D341Med (cell line): ENCODE measurements around the gene USP7.

Source experiments
- DNase-seq: peaks from one replicate; pipeline ENCODE4 v3.0.0; 2012; ENCODE audit warnings: low spot score

USP7 gene

DNA sequence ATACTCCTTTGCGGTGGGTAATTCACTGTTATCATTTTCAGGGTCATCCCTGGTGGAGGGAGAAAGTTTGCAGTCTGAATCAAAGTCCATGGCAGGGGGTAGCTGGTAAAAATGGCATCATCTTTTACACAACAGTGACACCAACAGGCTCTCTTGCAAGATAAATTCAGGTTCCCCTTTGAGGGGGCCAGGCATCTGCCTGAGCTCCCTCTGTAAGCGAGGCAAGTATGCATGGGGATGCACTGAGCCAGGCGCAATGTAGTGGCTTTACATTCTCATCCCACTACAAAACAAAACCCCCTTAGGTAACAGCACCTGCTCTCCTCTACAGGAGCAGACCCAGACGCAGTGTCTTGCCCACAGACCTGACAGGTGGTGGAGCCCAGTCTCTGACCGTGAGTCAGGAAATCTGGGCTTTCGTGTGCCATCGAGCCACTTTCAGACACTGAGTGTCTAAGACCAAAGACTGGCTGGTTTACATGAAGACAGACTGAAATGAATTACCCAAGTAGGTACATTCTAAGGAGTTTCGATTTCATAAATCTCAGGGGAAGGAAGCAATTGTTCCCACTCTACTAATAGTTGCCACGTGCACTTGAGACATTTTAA is 63.9 kb downstream of the USP7 start:
- DNase-seq: no peak

DNA sequence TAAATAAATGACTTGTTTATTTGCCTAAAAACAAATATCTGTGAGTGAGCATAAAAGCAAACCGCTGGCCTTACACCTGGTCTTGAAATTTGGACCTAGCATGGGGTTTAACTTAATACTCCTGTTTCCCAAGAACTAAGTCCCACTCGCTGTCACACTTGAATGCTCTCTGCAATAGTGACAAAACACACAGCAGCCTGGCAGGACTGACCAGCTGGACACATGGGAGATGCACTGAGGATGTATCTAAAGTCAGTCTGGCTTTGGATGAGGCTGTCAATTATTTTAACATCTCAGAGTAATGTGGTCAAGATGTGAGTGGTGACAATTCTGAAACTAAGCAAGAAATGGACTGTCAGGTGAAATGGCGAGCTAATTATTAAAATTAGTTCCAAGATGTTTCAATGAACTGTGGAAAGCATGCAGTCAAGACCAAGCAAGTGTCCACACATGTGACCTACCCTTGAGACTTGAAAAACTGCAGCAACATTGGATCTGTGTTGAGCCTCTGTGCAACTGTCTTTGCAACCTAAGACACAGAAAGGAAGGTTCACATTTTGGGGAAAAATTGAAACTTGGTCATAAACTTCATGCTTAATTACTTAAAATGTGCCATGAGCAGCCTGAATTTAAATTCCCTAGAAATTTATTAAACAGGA is 64.9 kb downstream of the USP7 start:
- no peak for DNase-seq

DNA sequence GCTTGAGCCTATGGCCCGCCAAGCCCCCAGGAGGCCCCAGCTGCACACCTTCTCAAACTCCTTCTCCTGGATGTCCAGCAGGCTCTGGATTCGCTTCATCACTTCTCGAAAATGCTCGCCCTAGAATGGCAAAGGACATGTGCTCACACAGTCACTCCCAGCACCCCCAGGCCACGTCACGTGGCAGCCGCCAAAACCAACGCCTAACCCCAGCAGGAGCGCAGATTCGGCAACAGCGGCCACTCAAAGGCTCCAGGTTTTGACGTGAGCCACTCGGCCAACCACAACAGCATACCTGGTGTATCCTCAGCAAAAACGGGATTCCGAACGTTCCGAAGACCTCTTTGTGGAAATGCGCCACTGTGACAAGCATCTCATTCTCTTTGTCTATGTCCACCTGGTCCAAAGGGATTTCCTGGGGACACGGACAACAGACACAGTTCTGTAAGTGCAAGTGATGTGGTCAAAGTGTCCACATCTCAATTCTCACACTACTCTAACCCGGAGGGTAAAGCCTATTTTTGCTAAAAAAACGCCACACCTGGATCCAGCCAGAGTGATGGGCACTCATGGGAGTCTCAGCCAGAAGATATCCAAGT is 68.9 kb downstream of the USP7 start:
- no peak for DNase-seq

DNA sequence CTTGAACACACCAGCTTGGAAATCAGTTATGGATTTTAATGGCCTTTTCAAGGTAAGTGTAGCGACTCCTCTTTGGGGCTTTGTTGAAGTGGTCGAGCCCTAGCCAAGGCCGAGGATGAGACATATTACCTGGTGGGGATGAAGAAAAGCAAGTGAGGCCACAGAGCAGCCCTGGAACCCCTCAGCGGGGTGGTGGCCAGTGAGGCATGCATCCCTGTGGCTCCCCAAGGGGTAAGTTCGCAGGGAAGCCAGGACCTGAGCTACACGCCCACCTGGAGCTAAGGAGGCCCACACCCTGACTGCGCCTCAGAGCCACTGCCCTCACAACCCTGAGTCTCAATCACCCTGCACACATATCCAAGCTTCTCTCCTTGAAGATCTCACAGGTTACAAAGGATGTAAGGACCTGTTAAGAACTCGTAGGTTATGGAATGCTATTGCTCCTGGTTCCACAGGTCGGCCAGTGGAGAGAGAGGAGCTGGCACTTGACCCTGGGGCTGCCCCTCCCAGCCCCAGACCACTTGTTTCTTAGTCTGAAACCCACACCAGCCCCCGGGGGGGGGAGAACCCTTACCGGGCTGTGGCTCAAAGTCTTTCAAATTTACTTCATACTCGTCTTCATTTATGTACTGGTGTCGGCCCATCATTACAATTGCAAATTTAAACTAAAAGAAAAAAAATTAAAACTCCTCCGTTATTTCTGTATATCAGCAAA is 69.6 kb downstream of the USP7 start:
- no peak for DNase-seq

DNA sequence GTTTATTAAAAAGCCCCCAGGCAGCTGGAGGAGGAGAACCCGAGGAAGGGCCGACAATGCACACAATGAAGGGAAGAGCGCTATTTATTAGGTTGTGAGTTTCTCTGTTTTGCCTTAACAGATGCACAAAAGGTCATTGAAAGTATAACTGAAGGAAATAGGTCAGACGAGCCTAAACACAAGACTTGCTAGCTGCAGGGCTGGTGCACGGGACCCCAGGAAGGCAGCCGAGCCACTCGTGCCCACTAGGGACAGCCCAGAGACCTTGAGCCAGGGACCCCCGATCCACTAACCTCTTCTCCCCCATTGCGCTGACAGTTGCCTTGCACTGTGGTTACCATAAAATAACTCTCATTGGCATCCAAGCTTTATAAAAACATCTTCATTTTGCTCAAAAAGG is 70.3 kb downstream of the USP7 start:
- DNase-seq: no peak

DNA sequence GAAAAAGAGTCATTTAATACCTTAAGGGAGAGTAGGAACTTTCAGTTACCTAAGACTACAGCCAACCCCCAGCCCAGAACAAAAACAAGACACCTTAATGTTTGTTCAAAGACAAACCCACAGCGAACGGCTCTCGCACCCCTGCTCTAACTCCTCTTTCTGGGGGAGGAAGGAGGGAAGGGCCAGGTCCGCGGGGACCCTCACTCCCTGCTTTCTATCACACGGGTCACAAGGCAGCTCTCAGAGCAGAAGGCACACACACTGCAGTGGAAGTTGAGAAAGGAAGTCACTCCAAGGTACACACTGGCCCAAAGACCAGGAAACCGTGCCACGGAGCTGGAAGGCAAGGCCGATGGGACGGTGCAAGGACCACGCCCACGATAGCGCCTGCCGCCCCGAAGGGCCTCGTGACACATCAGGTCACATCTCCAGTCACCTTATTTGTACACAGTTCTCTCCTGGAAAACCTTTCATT is 71.6 kb downstream of the USP7 start:
- no peak for DNase-seq

DNA sequence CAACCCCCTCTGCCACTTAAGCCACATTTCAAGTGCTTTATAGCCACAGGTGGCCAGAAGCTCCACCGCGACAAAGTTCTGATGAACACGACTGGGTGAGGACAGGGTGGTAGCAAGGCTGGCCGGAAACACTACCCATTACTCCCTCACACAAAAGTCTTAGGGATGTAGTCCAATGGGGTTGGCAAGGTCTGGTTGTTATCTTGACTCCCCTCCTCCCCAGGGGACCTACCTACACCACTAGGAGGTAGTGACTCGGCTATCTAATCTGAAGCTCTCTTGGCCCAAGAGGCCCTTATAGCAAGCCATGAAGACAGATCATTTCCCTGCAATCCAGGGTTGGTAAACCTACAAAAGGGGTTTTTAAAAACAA is 73.2 kb downstream of the USP7 start:
- no peak for DNase-seq

DNA sequence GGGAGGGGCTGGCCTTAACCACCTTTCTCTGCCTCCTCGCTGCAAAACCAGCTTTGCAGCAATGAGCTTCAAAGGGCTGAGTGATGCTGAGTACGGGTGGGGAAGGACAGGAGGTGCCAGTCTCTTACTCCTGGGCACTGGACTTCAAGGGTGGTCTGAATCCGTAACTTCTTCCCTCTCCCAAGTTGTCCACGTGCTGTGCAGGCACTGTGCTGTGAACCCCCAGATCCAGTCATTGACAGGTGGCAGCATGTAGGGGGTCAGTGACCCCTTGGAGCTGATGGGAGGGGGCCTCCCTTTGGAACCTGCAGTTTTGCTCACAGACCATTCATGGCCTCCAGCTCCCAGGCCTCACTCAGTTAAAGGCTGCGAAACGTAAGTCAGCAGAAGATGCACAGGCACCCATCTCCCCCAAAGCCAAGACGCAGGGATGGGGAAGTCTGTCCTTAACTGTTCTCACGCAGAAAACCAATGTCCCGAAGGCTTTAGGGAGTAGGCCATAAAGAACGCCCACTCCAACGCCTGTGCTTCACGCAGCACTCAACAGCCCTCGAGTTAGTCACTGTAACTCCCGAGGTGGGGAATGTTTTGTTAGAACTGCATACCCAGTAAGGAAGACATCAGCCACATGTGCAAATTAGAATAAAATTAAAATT is 73.7 kb downstream of the USP7 start:
- no peak for DNase-seq

DNA sequence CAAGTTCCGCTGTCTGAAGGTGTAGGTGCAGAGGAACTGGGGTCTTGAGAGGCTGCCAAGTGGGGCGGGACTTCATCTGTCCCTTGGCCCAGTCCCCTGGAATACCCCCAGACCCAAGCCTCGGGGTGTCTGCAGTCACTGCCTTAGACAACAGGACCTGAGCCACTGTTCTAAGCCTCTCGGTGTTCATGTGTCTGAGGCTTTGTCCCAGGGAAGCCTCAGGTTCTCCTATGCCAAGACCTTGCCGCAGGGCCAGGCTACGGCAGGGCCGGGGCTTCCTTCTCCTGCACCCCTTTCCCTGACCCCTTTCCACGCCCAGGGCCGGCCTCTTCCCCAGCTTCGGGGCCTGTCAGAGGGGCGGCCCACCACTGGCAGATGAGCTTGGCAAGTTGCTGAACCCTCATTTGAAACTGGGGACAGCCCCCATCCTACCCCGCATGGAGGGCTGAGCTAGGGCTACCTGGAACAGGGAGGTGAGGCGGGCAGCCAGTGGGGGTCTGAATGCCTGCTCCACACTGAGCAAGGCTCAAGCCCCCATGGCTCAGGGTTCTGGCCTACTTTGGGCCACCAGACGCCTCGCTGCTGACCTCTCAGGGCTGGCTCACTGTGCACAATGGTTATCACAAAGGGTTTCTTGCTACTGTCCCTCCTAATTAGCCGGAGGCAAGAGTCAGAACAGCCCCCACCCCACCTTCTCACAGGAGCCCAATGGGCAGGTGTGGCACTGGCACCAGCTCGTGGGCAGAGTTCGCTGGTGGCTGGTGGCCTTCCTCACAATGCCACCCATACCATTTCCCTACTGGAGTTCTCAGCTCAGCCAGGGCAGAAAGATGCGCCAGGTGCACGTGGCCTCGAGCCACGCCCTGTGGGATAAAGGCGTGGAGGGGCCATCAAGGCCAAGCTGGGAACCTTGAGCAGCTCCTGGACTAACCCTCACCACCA is 74.5 kb downstream of the USP7 start:
- no peak for DNase-seq

DNA sequence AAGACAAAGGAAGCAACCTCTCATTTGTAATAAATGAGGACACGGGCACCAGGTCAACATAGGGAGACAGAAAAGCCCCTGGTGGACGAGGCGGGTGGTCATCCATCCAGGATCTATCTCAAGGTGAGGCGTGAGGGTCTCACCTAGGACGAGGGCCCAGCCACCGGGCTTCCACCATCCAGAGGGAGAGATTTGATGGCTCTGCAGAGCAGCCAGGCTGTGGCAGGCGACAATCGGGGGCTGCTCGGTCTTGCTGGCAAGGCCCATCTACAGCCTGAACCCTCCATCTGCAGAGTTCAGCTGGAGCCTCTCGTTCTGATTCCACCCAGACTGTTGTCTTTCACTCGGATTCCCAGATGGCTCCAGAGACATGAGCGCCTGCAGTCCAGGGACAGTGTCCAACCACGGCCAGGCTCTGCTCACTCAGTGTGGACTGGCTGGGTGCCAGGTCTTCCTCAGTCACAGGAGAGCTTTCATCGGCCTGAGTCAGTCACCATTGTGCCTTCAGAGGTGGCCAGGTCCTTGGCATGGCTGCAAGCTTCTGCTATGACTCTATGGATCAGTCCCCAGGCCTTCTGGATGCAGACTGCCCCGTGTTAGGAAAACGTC is 75.7 kb downstream of the USP7 start:
- DNase-seq: no peak

DNA sequence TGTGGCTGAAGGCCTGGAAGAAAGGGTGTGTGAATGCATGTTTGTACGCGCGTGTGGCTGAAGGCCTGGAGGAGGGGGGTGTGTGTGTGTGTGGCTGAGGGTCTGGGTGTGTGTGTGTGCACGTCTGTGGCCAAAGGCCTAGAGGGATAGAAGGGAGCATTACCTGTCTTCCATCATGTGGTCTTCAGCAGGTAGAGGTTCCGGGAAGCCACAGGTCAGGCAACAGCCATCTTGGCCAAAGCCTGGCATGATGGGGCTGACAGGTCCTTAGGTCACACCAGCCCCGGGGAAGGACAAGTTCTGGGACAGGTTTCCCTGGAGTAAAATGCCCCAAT is 76.3 kb downstream of the USP7 start:
- no peak for DNase-seq

DNA sequence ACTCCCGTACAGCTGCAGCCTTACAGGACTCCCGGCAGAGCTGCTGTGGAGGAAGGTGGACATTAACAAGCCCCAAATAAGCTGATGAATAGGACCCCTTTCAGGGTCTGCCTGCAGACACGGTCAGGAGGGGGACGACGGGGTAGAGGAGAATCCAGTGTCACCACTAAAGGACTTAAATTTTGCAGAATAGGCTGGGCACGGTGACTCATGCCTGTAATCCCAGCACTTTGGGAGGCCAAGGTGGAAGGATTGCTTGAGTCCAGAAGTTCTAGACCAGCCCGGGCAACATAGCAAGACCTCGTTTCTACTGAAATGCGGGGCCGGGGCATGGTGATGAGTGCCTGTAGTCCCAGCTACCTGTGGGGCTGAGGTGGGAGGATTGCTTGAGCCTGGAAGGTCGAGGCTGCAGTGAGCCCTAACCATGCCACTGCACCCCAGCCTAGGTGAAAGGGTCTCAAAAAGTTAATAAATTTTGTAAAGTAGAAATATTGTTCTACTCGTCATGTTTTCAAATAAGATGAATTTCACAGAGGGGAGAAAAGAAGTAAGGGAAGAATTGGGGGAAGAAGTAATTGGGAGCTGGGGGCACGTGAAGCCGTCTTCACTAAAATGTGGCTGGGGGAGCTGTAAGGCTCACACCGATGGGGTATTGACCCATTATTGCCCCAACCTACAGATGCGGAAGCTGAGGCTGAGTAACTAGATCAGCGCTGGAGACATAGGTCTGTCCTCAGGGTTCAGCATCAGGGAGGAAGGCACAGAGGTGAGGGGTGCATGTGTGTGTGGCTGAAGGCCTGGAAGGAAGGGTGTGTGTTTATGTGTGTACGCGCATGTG is 76.9 kb downstream of the USP7 start:
- DNase-seq: no peak

DNA sequence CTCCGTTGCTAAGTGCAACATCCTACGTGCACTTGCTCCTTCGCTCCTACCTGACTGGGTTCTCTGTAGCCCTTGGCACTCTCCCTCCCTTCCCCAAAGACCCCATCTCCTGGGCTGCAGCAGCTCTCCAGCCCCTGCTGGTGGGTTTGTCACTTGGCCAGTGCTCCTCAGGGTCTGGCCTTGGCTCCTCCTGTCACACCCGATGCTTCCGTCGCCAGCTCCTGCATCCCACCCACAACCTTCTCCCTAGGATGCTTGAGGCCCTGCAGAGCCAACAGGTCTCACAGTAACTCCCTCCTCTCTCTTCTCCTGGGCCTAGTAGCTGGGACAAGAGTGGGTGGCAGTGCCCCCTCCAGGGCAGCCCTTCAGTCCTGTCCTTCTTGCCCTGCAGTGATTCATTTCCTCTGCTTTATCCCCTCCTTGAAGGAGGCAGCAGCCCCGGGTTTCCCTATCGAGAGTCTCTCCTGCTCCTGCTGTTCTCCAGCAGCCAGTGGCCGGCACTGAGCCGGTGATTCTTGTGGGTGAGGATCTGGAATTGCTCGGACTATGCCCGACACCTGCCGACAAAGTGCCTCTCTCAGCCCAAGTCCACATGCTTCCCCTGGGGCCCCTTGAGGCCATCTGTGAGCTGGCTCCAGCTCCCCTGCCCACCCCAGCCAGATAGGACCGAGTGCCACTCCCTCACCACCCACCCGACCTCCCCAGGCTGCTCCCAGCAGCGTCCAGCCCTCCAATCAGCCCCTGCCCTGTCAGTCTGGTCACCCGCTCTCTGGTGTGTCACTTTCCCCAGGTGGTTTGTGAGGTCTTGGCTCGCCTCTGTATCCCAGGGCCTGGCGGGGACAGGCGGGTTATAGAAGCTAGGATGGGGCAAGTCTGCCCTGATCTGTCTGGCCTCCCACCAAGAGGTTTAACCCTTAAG is 77.8 kb downstream of the USP7 start:
- peak; percentile 46 for DNase-seq

DNA sequence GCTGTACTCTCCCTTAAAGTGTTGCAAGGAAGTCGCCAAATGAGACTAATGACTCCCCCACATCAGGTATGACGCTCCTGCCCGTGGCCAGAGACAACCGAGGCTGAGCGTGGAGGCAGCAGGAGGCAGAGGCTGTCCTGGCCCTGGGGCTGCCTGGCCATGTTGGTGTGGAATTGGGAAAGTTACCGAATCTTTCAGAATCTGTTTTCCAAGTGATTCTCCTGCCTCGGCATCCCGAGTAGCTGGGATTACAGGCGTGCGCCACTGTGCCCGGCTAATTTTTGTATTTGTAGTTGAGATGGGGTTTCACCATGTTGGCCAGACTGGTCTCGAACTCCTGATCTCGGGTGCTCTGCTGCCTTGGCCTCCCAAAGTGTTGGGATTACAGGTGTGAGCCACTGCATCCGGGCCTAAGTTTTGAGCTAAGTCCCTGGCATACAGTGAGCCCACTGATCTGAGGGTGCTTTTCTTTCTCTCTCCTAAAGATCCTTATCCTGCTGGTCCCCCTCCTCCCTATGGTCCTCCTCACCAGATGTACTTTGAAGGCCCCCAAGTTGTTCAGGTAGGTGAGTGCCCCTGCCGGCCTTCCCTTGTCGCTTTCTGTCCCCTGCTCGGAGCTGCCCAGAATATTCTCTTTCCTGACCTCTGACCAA is 80.9 kb downstream of the USP7 start:
- no peak for DNase-seq

DNA sequence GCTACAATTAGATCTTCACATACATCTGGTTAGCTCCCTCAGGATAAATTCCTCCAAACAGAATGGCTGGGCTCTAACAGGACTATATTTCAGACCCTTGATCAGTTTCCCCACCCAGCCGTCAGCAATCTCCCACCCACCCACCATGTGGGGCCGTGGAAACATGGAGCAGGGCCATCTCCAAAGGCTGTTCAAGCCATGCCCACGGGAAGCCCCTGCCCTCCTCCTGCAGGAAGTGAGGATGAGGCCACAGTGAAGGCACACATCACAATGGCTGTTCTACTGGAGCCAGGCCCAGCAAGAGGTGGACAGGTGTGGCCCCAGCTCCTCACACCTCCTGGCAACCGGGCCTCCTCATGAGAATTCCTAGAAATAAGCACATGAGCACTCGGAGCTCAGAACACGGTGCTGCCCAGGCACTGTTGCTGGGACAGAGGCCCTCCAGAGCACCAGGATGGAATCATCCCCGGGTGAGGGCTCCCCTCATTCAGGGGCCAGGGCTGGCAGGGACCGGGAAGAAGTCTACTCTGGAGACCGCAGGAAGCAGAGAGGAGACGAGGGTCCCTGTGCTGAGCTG is 81.6 kb downstream of the USP7 start, which contains the start of gene LITAFD:
Gene LITAFD (plus strand): TSS at position 311 of the 577 bp plus-strand sequence. CDS start 2,005 bp downstream, outside the sequence.
- no peak for DNase-seq

DNA sequence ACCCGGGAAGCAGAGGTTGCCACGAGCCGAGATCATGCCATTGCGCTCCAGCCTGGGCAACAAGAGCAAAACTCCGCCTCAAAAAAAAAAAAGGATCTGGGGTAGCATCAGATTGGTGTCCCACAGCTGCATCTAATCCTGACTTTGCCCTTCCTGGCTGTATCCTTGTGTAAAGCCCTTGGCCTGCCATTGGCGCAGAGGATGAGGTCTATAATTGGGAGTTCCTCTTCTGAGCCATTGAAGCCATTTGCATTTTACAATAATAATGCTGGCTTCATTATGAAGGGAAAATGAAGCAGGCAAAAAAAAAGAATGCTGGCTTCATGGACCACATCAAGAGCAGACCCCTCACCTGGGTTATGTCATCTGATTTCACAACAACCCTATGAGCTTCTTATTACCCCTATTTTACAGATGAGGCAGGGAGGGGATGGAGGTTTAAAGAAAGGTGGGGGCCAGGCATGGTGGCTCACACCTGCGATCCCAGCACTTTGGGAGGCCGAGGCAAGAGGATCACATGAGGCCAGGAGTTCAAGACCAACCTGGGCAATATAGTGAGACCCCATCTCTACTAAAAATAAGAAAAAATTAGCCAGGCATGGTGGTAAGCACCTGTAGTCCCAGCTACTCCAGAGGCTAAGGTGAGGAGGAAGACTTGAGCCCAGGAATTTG is 82.7 kb downstream of the USP7 start:
- no peak for DNase-seq

DNA sequence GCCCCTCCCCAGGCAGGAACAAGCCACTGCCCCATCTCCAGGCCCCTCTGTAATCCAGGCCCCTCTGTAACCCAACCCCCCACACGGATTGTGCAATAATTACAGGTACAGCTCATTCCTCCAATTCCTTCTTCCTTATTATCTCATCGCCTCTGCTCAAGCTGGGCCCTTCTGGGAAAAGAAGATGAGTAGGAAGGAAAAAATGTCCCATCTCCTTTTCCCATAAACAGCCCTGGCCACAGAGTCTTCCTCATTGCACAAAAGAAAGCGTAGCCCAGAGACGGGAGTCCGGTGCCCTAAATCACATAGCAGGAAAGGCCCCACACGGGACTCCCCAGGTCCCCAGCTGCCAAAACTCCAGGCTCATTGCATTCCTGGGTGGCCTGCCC is 85.2 kb downstream of the USP7 start:
- no peak for DNase-seq
